ENCODE measurements around the gene CHST15.

CHST15 gene

DNA sequence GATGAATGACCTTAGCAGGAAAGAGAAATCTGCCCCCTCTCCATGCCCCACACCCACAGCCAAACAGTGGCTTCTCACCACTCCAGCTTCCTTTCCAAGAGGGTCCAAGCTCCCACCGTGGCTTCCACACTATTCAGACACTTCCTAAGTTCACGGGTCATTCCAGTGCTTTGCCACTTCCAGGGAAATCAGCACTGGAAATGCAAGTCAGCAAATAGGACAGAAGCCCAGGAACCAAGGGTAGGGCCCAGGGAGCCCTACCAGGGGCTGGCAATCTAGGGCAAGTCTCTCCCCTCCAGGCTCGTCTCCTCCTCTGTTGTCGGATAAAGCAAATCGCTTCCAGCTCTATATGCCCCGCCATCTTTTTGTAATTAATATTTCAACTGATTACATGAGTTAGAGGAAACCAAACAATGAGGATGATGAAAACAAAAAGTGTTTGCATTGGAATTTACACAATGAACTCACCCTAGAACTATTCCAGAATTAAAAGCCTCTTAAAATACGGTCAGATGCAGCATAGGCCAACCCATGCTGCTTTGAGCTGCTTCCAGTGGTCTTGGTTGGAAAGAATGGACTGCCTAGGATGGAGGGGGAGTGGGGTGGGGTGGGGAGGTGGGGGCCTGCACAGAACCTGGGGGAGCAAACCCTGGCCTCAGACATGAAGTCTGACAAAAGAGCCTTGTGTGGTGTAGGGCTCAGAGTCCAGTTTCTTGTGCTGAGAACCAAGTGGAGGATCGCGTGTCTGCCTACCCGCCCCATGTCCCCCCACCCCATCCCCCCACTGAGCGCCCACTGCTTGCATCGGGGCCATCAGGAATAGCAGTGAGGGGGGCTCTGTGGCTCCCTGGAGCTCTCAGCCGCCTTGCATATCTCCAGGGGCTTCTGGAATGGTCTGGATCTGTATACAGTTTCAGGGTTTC is 127.2 kb downstream of the CHST15 start:
- intact Hi-C loops (cut with micrococcal nuclease): loop anchor here (10.0 kb wide), 1 partner anchor 921 kb away; no protein-coding TSS in a partner anchor
- Mint-ChIP-seq H3K27me3 (peaks cover 66% of the 10 kb centered on the region), H3K9me3 (no peaks in the 10 kb centered on the region), H3K27ac (no peak overlapping the region), H3K4me3 (no peak overlapping the region), H3K36me3 (ENCODE audit: low read depth) (no peaks in the 10 kb centered on the region), H3K4me1 (ENCODE audit: low read depth) (no peaks in the 10 kb centered on the region)

DNA sequence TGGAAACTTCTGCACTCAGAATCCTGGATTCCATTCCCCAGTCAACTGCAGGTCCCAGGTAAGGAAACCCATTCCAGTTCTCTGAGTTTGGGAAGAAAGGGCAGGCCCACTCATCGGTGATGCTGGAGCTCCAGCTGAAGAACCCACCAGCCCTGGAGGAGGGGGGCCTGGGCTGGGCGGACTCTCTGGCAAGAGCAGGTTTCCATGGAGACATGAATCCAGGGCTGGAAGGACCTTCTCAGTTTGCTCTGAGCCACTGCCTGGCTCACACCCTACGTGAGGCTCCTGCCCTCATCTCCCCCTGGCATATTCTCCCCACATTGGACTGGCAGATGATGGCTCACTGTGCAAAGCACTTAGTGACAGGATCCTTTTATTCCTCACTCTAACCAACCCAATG is 128.4 kb downstream of the CHST15 start:
- Mint-ChIP-seq H3K4me3 (no peak overlapping the region), H3K36me3 (ENCODE audit: low read depth) (no peaks in the 10 kb centered on the region), H3K27me3 (peaks cover 58% of the 10 kb centered on the region), H3K27ac (no peak overlapping the region), H3K9me3 (no peaks in the 10 kb centered on the region), H3K4me1 (ENCODE audit: low read depth) (no peaks in the 10 kb centered on the region)
- intact Hi-C loops (cut with micrococcal nuclease): loop anchor here (10.0 kb wide), 1 partner anchor 920 kb away; no protein-coding TSS in a partner anchor

GRCh38 chr10:123962756-123963530 is 130.5 kb downstream of the CHST15 start:
- peaks cover 54% of the 10 kb centered on the region for H3K27me3 Mint-ChIP-seq
- no peak overlapping the region for H3K4me3 Mint-ChIP-seq
- H3K36me3 Mint-ChIP-seq (ENCODE audit: low read depth): no peaks in the 10 kb centered on the region
- intact Hi-C loops (cut with micrococcal nuclease): loop anchor here (10.0 kb wide), 1 partner anchor 918 kb away; no protein-coding TSS in a partner anchor
- no peaks in the 10 kb centered on the region for H3K4me1 Mint-ChIP-seq (ENCODE audit: low read depth)
- no peaks in the 10 kb centered on the region for H3K9me3 Mint-ChIP-seq
- no peak overlapping the region for H3K27ac Mint-ChIP-seq

DNA sequence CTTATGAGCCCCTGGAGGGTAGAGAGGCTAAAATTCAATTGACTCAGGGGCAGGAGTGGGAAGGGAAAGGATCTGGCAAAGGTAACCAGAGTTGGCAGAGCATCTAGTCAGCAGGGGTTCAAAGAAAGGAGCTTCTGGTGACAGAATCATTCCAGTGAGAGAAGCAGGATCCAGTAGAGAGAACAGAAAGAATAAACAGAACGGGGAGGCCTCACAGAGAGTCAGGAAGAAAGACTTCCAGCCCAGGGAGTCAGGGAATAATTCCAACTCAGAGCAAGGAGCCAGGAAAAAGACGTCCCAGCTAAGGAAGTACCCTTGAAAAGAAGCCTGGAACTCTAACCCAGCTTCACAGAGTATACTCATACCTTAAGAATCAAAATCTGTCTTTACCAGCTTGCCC is 135.2 kb downstream of the CHST15 start:
- Mint-ChIP-seq H3K4me3 (no peak overlapping the region), H3K4me1 (ENCODE audit: low read depth) (no peaks in the 10 kb centered on the region), H3K36me3 (ENCODE audit: low read depth) (no peaks in the 10 kb centered on the region), H3K27me3 (peaks cover 37% of the 10 kb centered on the region), H3K9me3 (no peaks in the 10 kb centered on the region), H3K27ac (no peak overlapping the region)
- intact Hi-C loops (cut with micrococcal nuclease): no loop called here

Measured in dendritic cell treated with granulocyte-macrophage colony-stimulating factor and Interleukin-4, amounts not matched to agents 40 ng/mL and 50 ng/mL, for 4 days (primary cell).